Liver (tissue), 9 donors: Measurements from ENCODE around the gene CECR2. TPM values are rescaled to one million over a fixed set of nuclear protein-coding genes. Genes with fewer than 3 reads are reported as not detected.
A peak's percentile ranks its signal among the peaks of the same experiment; 100 is the strongest.

Source experiments
- DNase-seq: peaks from one replicate; pipeline ENCODE4 v3.0.0-alpha.2; 2017; ENCODE audit warnings: low spot score
- H3K27ac ChIP-seq, 2 donors: one replicate each; pipeline ENCODE4 v1.7.0; 2013; ENCODE audit warnings: inconsistent platforms in 2 of 2, low read length in 2 of 2, control low read depth in 1 of 2, low read depth in 1 of 2, mild to moderate bottlenecking in 1 of 2
- H3K27me3 ChIP-seq, 4 donors: one replicate each; pipeline versions ENCODE4 v1.6.1 to v1.7.0; 2013; ENCODE audit warnings: low read length in 3 of 4, inconsistent platforms in 1 of 4, mild to moderate bottlenecking in 1 of 4, moderate library complexity in 1 of 4; ENCODE audit not compliant: control insufficient read depth in 4 of 4, insufficient read depth in 4 of 4
- H3K36me3 ChIP-seq, 4 donors: one replicate each; pipeline versions ENCODE4 v1.6.1 to v1.7.0; 2013; ENCODE audit warnings: low read length in 3 of 4, mild to moderate bottlenecking in 3 of 4, low read depth in 1 of 4, moderate library complexity in 1 of 4; ENCODE audit not compliant: control insufficient read depth in 4 of 4, insufficient read depth in 3 of 4
- H3K4me1 ChIP-seq, 4 donors: one replicate each; pipeline versions ENCODE4 v1.6.1 to v1.7.0; 2013; ENCODE audit warnings: low read length in 3 of 4, mild to moderate bottlenecking in 3 of 4, moderate library complexity in 1 of 4; ENCODE audit not compliant: control insufficient read depth in 4 of 4, insufficient read depth in 4 of 4
- H3K4me3 ChIP-seq, 3 donors: one replicate each; pipeline versions ENCODE4 v1.6.1 to v1.7.0; 2013; ENCODE audit warnings: low read length in 3 of 3, control low read depth in 1 of 3, low read depth in 1 of 3, mild to moderate bottlenecking in 1 of 3
- H3K9ac ChIP-seq, 2 donors: one replicate each; pipeline ENCODE4 v1.7.0; 2013; ENCODE audit warnings: low read length in 2 of 2, mild to moderate bottlenecking in 2 of 2, moderate library complexity in 2 of 2, control low read depth in 1 of 2, low read depth in 1 of 2
- H3K9me3 ChIP-seq, 4 donors: one replicate each; pipeline versions ENCODE4 v1.6.1 to v1.7.0; 2013; ENCODE audit warnings: low read length in 3 of 4; ENCODE audit not compliant: control insufficient read depth in 4 of 4
- CTCF ChIP-seq: fragments of 150-350 bp; IDR thresholded peaks from 2 replicates; pipeline ENCODE4 v1.5.1; 2017; ENCODE audit warnings: improper control_type of control experiment, low read depth, low read length; ENCODE audit not compliant: missing input control
- EGR1 ChIP-seq, 2 donors: IDR thresholded peaks; 2 replicates each; pipeline ENCODE4 v1.6.1; 2016 to 2018; ENCODE audit warnings: antibody characterized with exemption in 2 of 2, low read depth in 2 of 2
- HNF4A ChIP-seq, 2 donors: conservative IDR thresholded peaks; 2 replicates each; pipeline ENCODE4 v1.6.1; 2016; ENCODE audit warnings: antibody characterized with exemption in 2 of 2, mild to moderate bottlenecking in 2 of 2
- HNF4G ChIP-seq: IDR thresholded peaks from 2 replicates; pipeline ENCODE4 v1.6.1; 2016; ENCODE audit warnings: antibody characterized with exemption
- JUND ChIP-seq, 2 donors: IDR thresholded peaks; 2 replicates each; pipeline ENCODE4 v1.6.1; 2016; ENCODE audit warnings: antibody characterized with exemption in 2 of 2
- NR2F2 ChIP-seq: IDR thresholded peaks from 2 replicates; pipeline ENCODE4 v1.6.1; 2016; ENCODE audit warnings: antibody characterized with exemption
- TAF1 ChIP-seq: conservative IDR thresholded peaks from 2 replicates; pipeline ENCODE4 v1.6.1; 2016; ENCODE audit warnings: antibody characterized with exemption, mild to moderate bottlenecking
- WGBS: extraction: QIAGEN DNeasy Blood & Tissue Kit; methylation state at CpG from one replicate; pipeline ENCODE4 v1.1.7; 2013; 5-methylcytosine and 5-hydroxymethylcytosine counted together
- polyA plus RNA-seq, 2 donors: library from polyadenylated mRNA; stranded (reverse) in 1 of 2; unstranded in 1 of 2; fragments of 200-250 nt in 1 of 2; fragments of >200 nt in 1 of 2; fragmentation: Nextera tagmentation in 1 of 2; extraction: Ambion mirVana in 1 of 2; gene quantifications; one replicate each; pipeline versions ENCODE4 v1.2.1 to v1.2.3, GENCODE V29; 2013 to 2015
- total RNA-seq, 2 donors: library from RNA; depleted of rRNA; stranded (reverse); fragments of >200 nt; gene quantifications; one replicate each; pipeline ENCODE4 v1.2.3, GENCODE V29; 2014
- TF ChIP-seq, protein P1 (sequence below): IDR thresholded peaks from 2 replicates; pipeline ENCODE4 v1.6.1; 2016; ENCODE audit warnings: antibody characterized with exemption
- TF ChIP-seq, protein P2 (sequence below): IDR thresholded peaks from 2 replicates; pipeline ENCODE4 v1.6.1; 2016; ENCODE audit warnings: antibody characterized with exemption, mild to moderate bottlenecking
- TF ChIP-seq, protein P3 (sequence below): IDR thresholded peaks from 2 replicates; pipeline ENCODE4 v1.6.1; 2016; ENCODE audit warnings: antibody characterized with exemption
- donor health status: healthy.
- donor health status: healthy.
- donor health status: healthy.
- donor health status: healthy.
- donor health status: healthy.

The CECR2 gene
- total and polyA plus RNA-seq, 4 donors, result 1.8 to 9.7 (median 2.1) TPM

DNA sequence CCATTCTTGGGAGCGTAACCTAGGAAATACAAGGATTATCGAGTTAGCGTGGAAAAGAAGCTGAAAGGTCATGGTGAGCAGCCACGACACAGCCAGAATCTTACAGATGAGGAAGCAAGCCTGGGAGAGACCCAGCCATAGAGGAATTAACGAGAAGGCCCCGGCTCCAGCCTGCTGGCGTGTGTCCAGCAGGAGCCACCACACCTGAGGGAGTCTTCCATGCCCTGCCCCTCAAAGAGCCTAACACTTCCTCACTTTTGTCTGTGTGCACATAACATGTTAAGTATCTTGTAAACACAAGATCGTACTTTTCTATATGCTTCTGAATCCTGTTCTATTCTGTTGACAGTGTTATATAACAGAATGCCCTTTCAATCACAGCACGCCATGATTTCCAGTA lies 18.1 kb downstream of the CECR2 start:
- H3K36me3 ChIP-seq, result no peaks in the 10 kb centered on the region
- no peaks in the 10 kb centered on the region for H3K27me3 ChIP-seq
- H3K4me1 ChIP-seq, result no peaks in the 10 kb centered on the region
- no peaks in the 10 kb centered on the region for H3K9me3 ChIP-seq
- no peak for DNase-seq
- no peak for TF ChIP-seq HNF4A (conservative IDR thresholded peaks at IDR 0.05)
- TF ChIP-seq, protein P1, sequence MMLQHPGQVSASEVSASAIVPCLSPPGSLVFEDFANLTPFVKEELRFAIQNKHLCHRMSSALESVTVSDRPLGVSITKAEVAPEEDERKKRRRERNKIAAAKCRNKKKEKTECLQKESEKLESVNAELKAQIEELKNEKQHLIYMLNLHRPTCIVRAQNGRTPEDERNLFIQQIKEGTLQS, result no peak
- no peak overlapping the region for H3K9ac ChIP-seq
- 80% methylated on average over 9 of the region's 9 CpGs for WGBS
- no peak overlapping the region for H3K4me3 ChIP-seq
- H3K27ac ChIP-seq, result no peak overlapping the region

GRCh38 chr22:17388235-17388634 lies 19.0 kb downstream of the CECR2 start:
- WGBS, result 94% methylated on average over 10 of the region's 10 CpGs

DNA sequence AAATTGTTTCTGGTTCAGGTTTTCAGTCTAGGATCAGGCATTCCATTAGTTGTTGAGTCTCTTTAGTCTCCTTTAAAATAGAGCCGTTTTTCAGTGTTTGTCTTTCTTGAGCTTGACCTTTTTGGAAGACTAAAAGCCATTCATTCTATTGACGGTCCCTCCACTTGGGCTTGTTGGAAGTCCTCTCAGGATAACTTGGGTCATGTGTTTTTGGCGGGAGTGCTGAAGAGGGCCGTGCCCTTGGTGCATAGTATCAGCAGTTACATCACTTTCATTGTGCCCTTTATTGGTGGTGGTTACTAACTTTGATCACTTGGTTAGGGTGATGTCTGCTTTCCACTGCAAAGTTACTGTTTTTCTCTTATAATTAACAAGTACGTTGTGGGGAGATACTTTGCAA lies 20.8 kb downstream of the CECR2 start:
- DNase-seq, result no peak

More at GRCh38 chr22:17388235-17388634, 19.0 kb downstream of the CECR2 start:
- H3K27ac ChIP-seq, result no peak overlapping the region
- H3K4me1 ChIP-seq, result no peaks in the 10 kb centered on the region
- no peak overlapping the region for H3K4me3 ChIP-seq
- TF ChIP-seq CTCF, result no peak
- no peak overlapping the region for H3K9ac ChIP-seq
- no peaks in the 10 kb centered on the region for H3K9me3 ChIP-seq
- H3K36me3 ChIP-seq, result no peaks in the 10 kb centered on the region
- no peak for DNase-seq
- H3K27me3 ChIP-seq, result no peaks in the 10 kb centered on the region

GRCh38 chr22:17396516-17396915 lies 27.3 kb downstream of the CECR2 start:
- H3K4me1 ChIP-seq, result peaks cover 0 to 2% (median 0%) of the 10 kb centered on the region in 4 donors
- no peak overlapping the region for H3K9ac ChIP-seq
- 77% methylated on average over 3 of the region's 3 CpGs for WGBS
- H3K9me3 ChIP-seq, result no peaks in the 10 kb centered on the region
- DNase-seq, result no peak
- no peaks in the 10 kb centered on the region for H3K36me3 ChIP-seq
- H3K27ac ChIP-seq, result no peak overlapping the region
- H3K4me3 ChIP-seq, result no peak overlapping the region
- no peaks in the 10 kb centered on the region for H3K27me3 ChIP-seq
- TF ChIP-seq, protein P1, result no peak
- no peak for TF ChIP-seq TAF1
- TF ChIP-seq CTCF, result no peak
- TF ChIP-seq, protein P2, sequence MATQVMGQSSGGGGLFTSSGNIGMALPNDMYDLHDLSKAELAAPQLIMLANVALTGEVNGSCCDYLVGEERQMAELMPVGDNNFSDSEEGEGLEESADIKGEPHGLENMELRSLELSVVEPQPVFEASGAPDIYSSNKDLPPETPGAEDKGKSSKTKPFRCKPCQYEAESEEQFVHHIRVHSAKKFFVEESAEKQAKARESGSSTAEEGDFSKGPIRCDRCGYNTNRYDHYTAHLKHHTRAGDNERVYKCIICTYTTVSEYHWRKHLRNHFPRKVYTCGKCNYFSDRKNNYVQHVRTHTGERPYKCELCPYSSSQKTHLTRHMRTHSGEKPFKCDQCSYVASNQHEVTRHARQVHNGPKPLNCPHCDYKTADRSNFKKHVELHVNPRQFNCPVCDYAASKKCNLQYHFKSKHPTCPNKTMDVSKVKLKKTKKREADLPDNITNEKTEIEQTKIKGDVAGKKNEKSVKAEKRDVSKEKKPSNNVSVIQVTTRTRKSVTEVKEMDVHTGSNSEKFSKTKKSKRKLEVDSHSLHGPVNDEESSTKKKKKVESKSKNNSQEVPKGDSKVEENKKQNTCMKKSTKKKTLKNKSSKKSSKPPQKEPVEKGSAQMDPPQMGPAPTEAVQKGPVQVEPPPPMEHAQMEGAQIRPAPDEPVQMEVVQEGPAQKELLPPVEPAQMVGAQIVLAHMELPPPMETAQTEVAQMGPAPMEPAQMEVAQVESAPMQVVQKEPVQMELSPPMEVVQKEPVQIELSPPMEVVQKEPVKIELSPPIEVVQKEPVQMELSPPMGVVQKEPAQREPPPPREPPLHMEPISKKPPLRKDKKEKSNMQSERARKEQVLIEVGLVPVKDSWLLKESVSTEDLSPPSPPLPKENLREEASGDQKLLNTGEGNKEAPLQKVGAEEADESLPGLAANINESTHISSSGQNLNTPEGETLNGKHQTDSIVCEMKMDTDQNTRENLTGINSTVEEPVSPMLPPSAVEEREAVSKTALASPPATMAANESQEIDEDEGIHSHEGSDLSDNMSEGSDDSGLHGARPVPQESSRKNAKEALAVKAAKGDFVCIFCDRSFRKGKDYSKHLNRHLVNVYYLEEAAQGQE, result no peak
- TF ChIP-seq EGR1 (IDR thresholded peaks at IDR 0.05; ENCODE audit: low read depth in 2 of 2), result no peak
- TF ChIP-seq JUND (IDR thresholded peaks at IDR 0.05), result no peak
- TF ChIP-seq HNF4G, result no peak

More for the DNA sequence above, 20.8 kb downstream of the CECR2 start:
- H3K27me3 ChIP-seq, result no peaks in the 10 kb centered on the region
- no peaks in the 10 kb centered on the region for H3K4me1 ChIP-seq
- H3K9ac ChIP-seq, result no peak overlapping the region
- no peaks in the 10 kb centered on the region for H3K36me3 ChIP-seq
- H3K27ac ChIP-seq, result no peak overlapping the region
- no peak overlapping the region for H3K4me3 ChIP-seq
- TF ChIP-seq HNF4A (conservative IDR thresholded peaks at IDR 0.05) (peak in 1 of 2 donors; percentile 16), NR2F2 (no peak), HNF4G (no peak)
- TF ChIP-seq, protein P3, sequence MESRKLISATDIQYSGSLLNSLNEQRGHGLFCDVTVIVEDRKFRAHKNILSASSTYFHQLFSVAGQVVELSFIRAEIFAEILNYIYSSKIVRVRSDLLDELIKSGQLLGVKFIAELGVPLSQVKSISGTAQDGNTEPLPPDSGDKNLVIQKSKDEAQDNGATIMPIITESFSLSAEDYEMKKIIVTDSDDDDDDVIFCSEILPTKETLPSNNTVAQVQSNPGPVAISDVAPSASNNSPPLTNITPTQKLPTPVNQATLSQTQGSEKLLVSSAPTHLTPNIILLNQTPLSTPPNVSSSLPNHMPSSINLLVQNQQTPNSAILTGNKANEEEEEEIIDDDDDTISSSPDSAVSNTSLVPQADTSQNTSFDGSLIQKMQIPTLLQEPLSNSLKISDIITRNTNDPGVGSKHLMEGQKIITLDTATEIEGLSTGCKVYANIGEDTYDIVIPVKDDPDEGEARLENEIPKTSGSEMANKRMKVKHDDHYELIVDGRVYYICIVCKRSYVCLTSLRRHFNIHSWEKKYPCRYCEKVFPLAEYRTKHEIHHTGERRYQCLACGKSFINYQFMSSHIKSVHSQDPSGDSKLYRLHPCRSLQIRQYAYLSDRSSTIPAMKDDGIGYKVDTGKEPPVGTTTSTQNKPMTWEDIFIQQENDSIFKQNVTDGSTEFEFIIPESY, result no peak
- H3K9me3 ChIP-seq, result no peaks in the 10 kb centered on the region
- 38% methylated on average over 5 of the region's 5 CpGs for WGBS
